Bronchial epithelial cell (primary cell): ENCODE data around the gene HAUS8. TPM values are rescaled to one million over a fixed set of nuclear protein-coding genes. Genes with fewer than 3 reads are reported as not detected.

Experiments
- DNase-seq: peaks from one replicate; pipeline ENCODE4 v3.0.0-alpha.2; 2010; ENCODE audit warnings: low read depth
- FAIRE-seq: peaks from 2 replicates; lab custom pipeline; 2011; peaks lifted over from hg19 to GRCh38; lab: Jason Lieb, UNC
- H3K27me3 ChIP-seq: 2 replicates; pipeline ENCODE4 v1.5.1; 2011; ENCODE audit warnings: low read length; ENCODE audit not compliant: control insufficient read depth, insufficient read depth
- H3K36me3 ChIP-seq: 2 replicates; pipeline ENCODE4 v1.5.1; 2011; ENCODE audit warnings: low read length; ENCODE audit not compliant: control insufficient read depth, insufficient read depth
- H3K4me3 ChIP-seq: 2 replicates; pipeline ENCODE4 v1.5.1; 2011; ENCODE audit warnings: mild to moderate bottlenecking, low read depth, low read length, control low read depth
- CTCF ChIP-seq: IDR thresholded peaks from 2 replicates; pipeline ENCODE4 v1.5.1; 2011; ENCODE audit warnings: mild to moderate bottlenecking, moderate library complexity, low read length, control low read depth, inconsistent platforms; ENCODE audit not compliant: insufficient read depth, severe bottlenecking
- total RNA-seq: library from RNA; depleted of rRNA; stranded (reverse); fragments of >200 nt; gene quantifications from 2 replicates; pipeline ENCODE4 v1.2.1, GENCODE V29; 2014

HAUS8 gene
- total RNA-seq, 1 donor from 2014 or later, result 1.3 TPM

- no peak overlapping the region for H3K4me3 ChIP-seq
- H3K36me3 ChIP-seq, result no peaks in the 10 kb centered on the region
- FAIRE-seq (no peak), DNase-seq (no peak)
- TF ChIP-seq CTCF, result no peak
- no peaks in the 10 kb centered on the region for H3K27me3 ChIP-seq
These were observed 39.3 kb downstream of the HAUS8 start for GRCh38 chr19:17035842-17036424.

- Histone ChIP-seq H3K36me3 (no peaks in the 10 kb centered on the region), H3K27me3 (peaks cover 4% of the 10 kb centered on the region), H3K4me3 (no peak overlapping the region)
- no peak for TF ChIP-seq CTCF
- DNase-seq (no peak), FAIRE-seq (no peak)
These were observed 43.5 kb downstream of the HAUS8 start for GRCh38 chr19:17031741-17032140.

GRCh38 chr19:17027535-17027975 lies 47.7 kb downstream of the HAUS8 start:
- TF ChIP-seq CTCF, result no peak
- no peak overlapping the region for H3K4me3 ChIP-seq
- DNase-seq (no peak), FAIRE-seq (no peak)
- peaks cover 9% of the 10 kb centered on the region for H3K27me3 ChIP-seq
- H3K36me3 ChIP-seq, result no peaks in the 10 kb centered on the region

- no peak for DNase-seq
- Histone ChIP-seq H3K4me3 (no peak within 1 kb of the TSS), H3K36me3 (no peaks in the 10 kb centered on the region), H3K27me3 (peaks cover 9% of the 10 kb centered on the region)
- FAIRE-seq, result no peak
- no peak for TF ChIP-seq CTCF
These were observed 48.3 kb downstream of the HAUS8 start, which contains the start of gene CPAMD8 for GRCh38 chr19:17026706-17027534. Gene CPAMD8, minus strand, starts transcription at chr19:17026810. Its CDS starts 168 bp downstream, at chr19:17026642.

GRCh38 chr19:17025991-17026658 lies 49.1 kb downstream of the HAUS8 start:
- no peak for TF ChIP-seq CTCF
- Histone ChIP-seq H3K27me3 (peaks cover 9% of the 10 kb centered on the region), H3K36me3 (no peaks in the 10 kb centered on the region), H3K4me3 (no peak overlapping the region)
- DNase-seq (no peak), FAIRE-seq (no peak)
